HCT116 (cell line): ENCODE results near the gene NOL11.

Experiments
- CEBPB ChIP-seq: IDR thresholded peaks from 2 replicates; pipeline ENCODE4 v1.6.1; 2012; ENCODE audit warnings: low read depth
- CTCF ChIP-seq, 3 experiments: fragments of 200-600 bp in 1 of 3; sonication (generic) in 1 of 3; IDR thresholded peaks in 2 of 3; conservative IDR thresholded peaks in 1 of 3; 2 replicates each; pipeline ENCODE4 v1.5.1; 2012 to 2017; ENCODE audit warnings: low read depth in 2 of 3, low read length in 2 of 3, antibody characterized with exemption in 1 of 3, borderline replicate concordance in 1 of 3, control low read depth in 1 of 3, mild to moderate bottlenecking in 1 of 3, mixed read lengths in 1 of 3, mixed run types in 1 of 3, moderate library complexity in 1 of 3; ENCODE audit not compliant: insufficient read depth in 1 of 3
- ELF1 ChIP-seq: IDR thresholded peaks from 2 replicates; pipeline ENCODE4 v1.6.1; 2012; ENCODE audit warnings: low read depth, borderline replicate concordance
- EZH2phosphoT487 ChIP-seq: fragments of 200-600 bp; IDR thresholded peaks from 2 replicates; pipeline ENCODE4 v1.6.1; 2018; ENCODE audit warnings: antibody characterized with exemption, borderline replicate concordance
- MAX ChIP-seq: IDR thresholded peaks from 2 replicates; pipeline ENCODE4 v1.6.1; 2012
- POLR2AphosphoS5 ChIP-seq: IDR thresholded peaks from 2 replicates; pipeline ENCODE4 v1.6.1; 2011; ENCODE audit warnings: mild to moderate bottlenecking, low read depth, low read length, moderate library complexity
- REST ChIP-seq: IDR thresholded peaks from 2 replicates; pipeline ENCODE4 v1.6.1; 2012; ENCODE audit warnings: low read depth
- SIN3A ChIP-seq: IDR thresholded peaks from 2 replicates; pipeline ENCODE4 v1.6.1; 2012; ENCODE audit warnings: low read depth
- TCF7L2 ChIP-seq: IDR thresholded peaks from 2 replicates; pipeline ENCODE4 v1.7.0; 2011; ENCODE audit warnings: borderline replicate concordance, inconsistent platforms; ENCODE audit not compliant: insufficient read depth, insufficient read length; ENCODE audit errors: extremely low read depth
- ZBTB33 ChIP-seq: IDR thresholded peaks from 2 replicates; pipeline ENCODE4 v1.6.1; 2011; ENCODE audit warnings: mild to moderate bottlenecking, low read length, moderate library complexity; ENCODE audit not compliant: insufficient replicate concordance; ENCODE audit errors: extremely low read depth
- ZNF274 ChIP-seq: fragments of 200-500 bp; sonication (Bioruptor generic); IDR thresholded peaks from 2 replicates; pipeline ENCODE4 v1.6.1; 2014; ENCODE audit warnings: mild to moderate bottlenecking, low read depth, low read length, inconsistent platforms

- TF ChIP-seq EZH2phosphoT487 (no peak), ZBTB33 (no peak), MAX (no peak), POLR2AphosphoS5 (no peak), REST (no peak), ZNF274 (no peak), CTCF (IDR thresholded peaks at IDR 0.05 in 2 of 3, conservative IDR thresholded peaks at IDR 0.05 in 1 of 3; ENCODE audit: borderline replicate concordance in 1 of 3, insufficient read depth in 1 of 3, low read depth in 2 of 3, low read length in 2 of 3) (no peak), ELF1 (no peak), TCF7L2 (no peak), SIN3A (no peak), CEBPB (no peak)
Measured at GRCh38 chr17:67737145-67737544, 19.4 kb downstream of the NOL11 start.
